Measurements from ENCODE around the gene RAPGEF6. TPM values are rescaled to one million over a fixed set of nuclear protein-coding genes. Genes with fewer than 3 reads are reported as not detected.
"Not testable (repeated sequence)": the region's sequence is repeated elsewhere in the genome, so short reads cannot be mapped to it uniquely, and the experiment has no call there.

The RAPGEF6 gene
- total RNA-seq, 1 experiment from 2014 or later, result 17.4 TPM

DNA sequence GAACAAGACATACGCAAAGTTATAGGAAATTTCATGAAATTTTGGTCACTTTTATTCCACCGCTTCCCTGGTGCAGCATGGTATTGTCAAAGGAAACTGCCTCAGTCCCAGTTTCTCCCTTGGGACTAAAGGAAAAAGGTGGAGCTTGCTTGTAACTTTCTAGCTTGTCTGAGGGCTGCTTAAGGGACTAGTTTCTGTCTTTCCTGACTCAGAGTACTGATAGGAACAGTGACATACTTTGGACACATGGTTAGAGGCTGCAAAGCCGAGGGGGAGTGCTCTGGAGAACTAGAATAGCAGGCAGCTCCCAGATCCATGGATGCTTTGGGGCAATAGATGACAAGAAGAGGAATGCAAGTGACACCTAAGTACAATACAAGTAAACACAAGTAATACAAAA, 234.4 kb downstream of the RAPGEF6 start:
- ChIA-PET POLR2A (no interaction called here), CTCF (no interaction called here)
- H3K4me3 Mint-ChIP-seq (ENCODE audit: unreplicated experiment), result no peak overlapping the region
- H3K4me1 Mint-ChIP-seq (ENCODE audit: low read depth, unreplicated experiment), result no peaks in the 10 kb centered on the region
- intact Hi-C loops (cut with micrococcal nuclease; ENCODE audit: unreplicated experiment), result no loop called here
- H3K9me3 ChIP-seq, result no peaks in the 10 kb centered on the region
- no peak overlapping the region for H3K4me3 ChIP-seq (ENCODE audit: low read depth, low read length)
- no peaks in the 10 kb centered on the region for H3K4me1 ChIP-seq
- no peak for DNase-seq
- TF ChIP-seq, protein P1, sequence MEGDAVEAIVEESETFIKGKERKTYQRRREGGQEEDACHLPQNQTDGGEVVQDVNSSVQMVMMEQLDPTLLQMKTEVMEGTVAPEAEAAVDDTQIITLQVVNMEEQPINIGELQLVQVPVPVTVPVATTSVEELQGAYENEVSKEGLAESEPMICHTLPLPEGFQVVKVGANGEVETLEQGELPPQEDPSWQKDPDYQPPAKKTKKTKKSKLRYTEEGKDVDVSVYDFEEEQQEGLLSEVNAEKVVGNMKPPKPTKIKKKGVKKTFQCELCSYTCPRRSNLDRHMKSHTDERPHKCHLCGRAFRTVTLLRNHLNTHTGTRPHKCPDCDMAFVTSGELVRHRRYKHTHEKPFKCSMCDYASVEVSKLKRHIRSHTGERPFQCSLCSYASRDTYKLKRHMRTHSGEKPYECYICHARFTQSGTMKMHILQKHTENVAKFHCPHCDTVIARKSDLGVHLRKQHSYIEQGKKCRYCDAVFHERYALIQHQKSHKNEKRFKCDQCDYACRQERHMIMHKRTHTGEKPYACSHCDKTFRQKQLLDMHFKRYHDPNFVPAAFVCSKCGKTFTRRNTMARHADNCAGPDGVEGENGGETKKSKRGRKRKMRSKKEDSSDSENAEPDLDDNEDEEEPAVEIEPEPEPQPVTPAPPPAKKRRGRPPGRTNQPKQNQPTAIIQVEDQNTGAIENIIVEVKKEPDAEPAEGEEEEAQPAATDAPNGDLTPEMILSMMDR (IDR thresholded peaks at IDR 0.05; ENCODE audit: insufficient read depth in 1 of 2, low read depth in 1 of 2, low read length in 1 of 2, severe bottlenecking in 1 of 2, unreplicated experiment in 1 of 2), result no peak
- no TSS peak for BruUV-seq (replicated peaks)
- H3K36me3 Mint-ChIP-seq (ENCODE audit: insufficient read depth, unreplicated experiment), result peaks cover 69% of the 10 kb centered on the region
- H3K27ac Mint-ChIP-seq (ENCODE audit: unreplicated experiment), result no peak overlapping the region
- H3K27me3 ChIP-seq (replicated peaks; ENCODE audit: control insufficient read depth, insufficient read depth, low read length), result no peaks in the 10 kb centered on the region
- H3K27me3 Mint-ChIP-seq (ENCODE audit: insufficient read depth, unreplicated experiment), result no peaks in the 10 kb centered on the region
- peaks cover 1% of the 10 kb centered on the region; the same call in 1 of the 2 replicates for H3K36me3 ChIP-seq (ENCODE audit: control insufficient read depth, insufficient read depth, low read length)
- peaks cover 19% of the 10 kb centered on the region for H3K9me3 Mint-ChIP-seq (ENCODE audit: unreplicated experiment)

GRCh38 chr5:131399007-131399406, 236.0 kb downstream of the RAPGEF6 start:
- H3K27ac Mint-ChIP-seq (ENCODE audit: unreplicated experiment); CTCF ChIA-PET; POLR2A ChIA-PET; DNase-seq; intact Hi-C loops (cut with micrococcal nuclease; ENCODE audit: unreplicated experiment); H3K4me1 ChIP-seq; H3K4me3 Mint-ChIP-seq (ENCODE audit: unreplicated experiment); H3K9me3 ChIP-seq; H3K36me3 ChIP-seq (ENCODE audit: control insufficient read depth, insufficient read depth, low read length); BruUV-seq (replicated peaks); H3K4me1 Mint-ChIP-seq (ENCODE audit: low read depth, unreplicated experiment); H3K27me3 Mint-ChIP-seq (ENCODE audit: insufficient read depth, unreplicated experiment); H3K27me3 ChIP-seq (replicated peaks; ENCODE audit: control insufficient read depth, insufficient read depth, low read length); H3K4me3 ChIP-seq (ENCODE audit: low read depth, low read length): not testable (repeated sequence)
- Mint-ChIP-seq H3K36me3 (ENCODE audit: insufficient read depth, unreplicated experiment) (peaks cover 69% of the 10 kb centered on the region), H3K9me3 (ENCODE audit: unreplicated experiment) (peaks cover 19% of the 10 kb centered on the region)

DNA sequence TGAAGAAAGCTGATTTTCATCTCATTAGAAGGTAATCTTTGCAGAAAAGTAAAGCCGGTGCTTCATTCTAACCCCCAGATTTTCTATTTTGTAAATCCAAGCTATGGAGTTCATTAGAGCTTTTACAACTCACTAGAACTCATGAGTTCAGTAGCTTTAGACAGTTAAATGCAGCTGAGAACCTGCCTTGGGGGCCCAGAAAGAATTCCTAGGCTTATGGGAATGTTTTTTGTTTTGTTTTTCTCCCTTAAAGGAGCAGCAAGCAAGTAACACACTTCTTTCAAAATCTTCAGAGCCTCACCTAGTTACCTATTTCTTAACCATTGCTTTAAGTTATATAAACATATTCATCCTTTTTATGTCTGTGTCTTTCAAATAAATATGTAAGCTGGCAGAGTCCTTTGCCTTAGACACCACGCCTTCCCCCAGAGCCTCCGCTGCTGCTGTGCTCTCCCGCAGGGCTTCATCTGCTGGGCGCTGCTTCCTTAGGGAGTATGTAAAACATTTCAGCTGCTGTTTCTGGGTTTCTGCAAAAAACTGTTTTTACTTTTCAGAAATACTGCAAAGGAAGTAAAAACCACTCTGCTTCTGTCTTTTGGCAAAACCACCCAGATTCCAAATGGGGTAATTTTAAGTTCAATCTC, 238.3 kb downstream of the RAPGEF6 start:
- H3K4me1 ChIP-seq, result no peaks in the 10 kb centered on the region
- POLR2A ChIA-PET, result no interaction called here
- H3K36me3 ChIP-seq (ENCODE audit: control insufficient read depth, insufficient read depth, low read length), result peaks cover 1% of the 10 kb centered on the region; the same call in 1 of the 2 replicates

More for the DNA sequence above, 238.3 kb downstream of the RAPGEF6 start:
- Mint-ChIP-seq H3K9me3 (ENCODE audit: unreplicated experiment) (peaks cover 3% of the 10 kb centered on the region), H3K27me3 (ENCODE audit: insufficient read depth, unreplicated experiment) (no peaks in the 10 kb centered on the region), H3K36me3 (ENCODE audit: insufficient read depth, unreplicated experiment) (peaks cover 75% of the 10 kb centered on the region), H3K4me3 (ENCODE audit: unreplicated experiment) (no peak overlapping the region), H3K4me1 (ENCODE audit: low read depth, unreplicated experiment) (no peaks in the 10 kb centered on the region), H3K27ac (ENCODE audit: unreplicated experiment) (no peak overlapping the region)
- no peak for DNase-seq
- CTCF ChIA-PET, result no interaction called here
- Histone ChIP-seq H3K4me3 (ENCODE audit: low read depth, low read length) (no peak overlapping the region), H3K9me3 (no peaks in the 10 kb centered on the region), H3K27me3 (replicated peaks; ENCODE audit: control insufficient read depth, insufficient read depth, low read length) (no peaks in the 10 kb centered on the region)
- TF ChIP-seq, protein P1 (IDR thresholded peaks at IDR 0.05; ENCODE audit: insufficient read depth in 1 of 2, low read depth in 1 of 2, low read length in 1 of 2, severe bottlenecking in 1 of 2, unreplicated experiment in 1 of 2), result no peak
- no TSS peak for BruUV-seq (replicated peaks)
- intact Hi-C loops (cut with micrococcal nuclease; ENCODE audit: unreplicated experiment), result no loop called here
